K562 (cell line): Measurements from ENCODE around the gene C19orf85. TPM values are rescaled to one million over a fixed set of nuclear protein-coding genes. Genes with fewer than 3 reads are reported as not detected.
A peak's percentile ranks its signal among the peaks of the same experiment; 100 is the strongest.

Source experiments
- ATAC-seq: fragments of 200-7000 bp; cut with Tn5 transposase; 3 replicates; pipeline ENCODE4 v1.9.1; 2020; ENCODE audit warnings: moderate library complexity
- BruUV-seq: library from RNA; stranded (reverse); fragments of 400-500 nt; replicated peaks from 2 replicates; lab custom pipeline; 2021; lab: Mats Ljungman, UMichigan
- CTCF ChIA-PET: fragments of 300-600 bp; formaldehyde crosslinking; extraction: SDS; loops from one replicate; lab custom pipeline; 2021; ENCODE audit warnings: low intra/inter-chr PET ratio; lab: Yijun Ruan, JAX
- POLR2A ChIA-PET: fragments of 300-600, 350-650 bp; sonication (Branson Sonifier 250); formaldehyde crosslinking; extraction: SDS; loops from one replicate; lab custom pipeline; 2021; ENCODE audit warnings: antibody characterized with exemption, inconsistent platforms; lab: Yijun Ruan, JAX
- DNase-seq, 4 experiments: peaks; one replicate each; pipeline versions ENCODE4 v3.0.0 to v3.0.0-alpha.2; 2011 to 2018; ENCODE audit warnings: low spot score in 3 of 4, mixed read lengths in 3 of 4; ENCODE audit errors: extremely low read depth in 1 of 4
- FAIRE-seq: peaks from 2 replicates; lab custom pipeline; 2011; peaks lifted over from hg19 to GRCh38; lab: Jason Lieb, UNC
- H2AFZ ChIP-seq: 2 replicates; pipeline ENCODE4 v1.6.0; 2011; ENCODE audit warnings: low read depth, low read length, control low read depth, inconsistent platforms
- H3K27ac ChIP-seq: fragments of 200-600 bp; 3 replicates; pipeline ENCODE4 v1.8.0; 2011; ENCODE audit warnings: low read depth, mild to moderate bottlenecking, control low read depth, inconsistent platforms, low read length, moderate library complexity, mixed read lengths; ENCODE audit errors: extremely low read depth
- H3K27me3 ChIP-seq, 2 experiments: fragments of 300-600 bp in 1 of 2; 2 replicates in 1 of 2; 3 replicates in 1 of 2; pipeline versions ENCODE4 v1.6.0 to v1.8.0; 2011; ENCODE audit warnings: inconsistent platforms in 2 of 2, low read length in 2 of 2, mild to moderate bottlenecking in 1 of 2, mixed read lengths in 1 of 2, moderate library complexity in 1 of 2; ENCODE audit not compliant: control insufficient read depth in 2 of 2, insufficient read depth in 2 of 2
- H3K36me3 ChIP-seq: fragments of 300-600 bp; 3 replicates; pipeline ENCODE4 v1.8.0; 2011; ENCODE audit warnings: mild to moderate bottlenecking, low read length, inconsistent platforms; ENCODE audit not compliant: control insufficient read depth, insufficient read depth
- H3K4me1 ChIP-seq, 2 experiments: fragments of 200-600 bp in 1 of 2; replicated peaks in 1 of 2; 2 replicates in 1 of 2; 3 replicates in 1 of 2; pipeline versions ENCODE4 v1.5.1 to v1.8.0; 2011; ENCODE audit warnings: inconsistent platforms in 2 of 2, low read length in 2 of 2, mild to moderate bottlenecking in 1 of 2, mixed read lengths in 1 of 2, moderate library complexity in 1 of 2; ENCODE audit not compliant: control insufficient read depth in 2 of 2, insufficient read depth in 2 of 2
- H3K4me2 ChIP-seq: 2 replicates; pipeline ENCODE4 v1.6.1; 2011; ENCODE audit warnings: low read length, control low read depth, inconsistent platforms, mixed read lengths; ENCODE audit not compliant: insufficient read depth
- H3K4me3 ChIP-seq: fragments of 200-600 bp; sonication (generic), shearing (Covaris generic); 2 replicates; pipeline ENCODE4 v1.5.1; 2016; ENCODE audit warnings: control low read depth, inconsistent platforms
- H3K79me2 ChIP-seq: fragments of 200-600 bp; 3 replicates; pipeline ENCODE4 v1.8.0; 2011; ENCODE audit warnings: low read length, inconsistent platforms; ENCODE audit not compliant: control insufficient read depth, insufficient read depth
- H3K9ac ChIP-seq, 2 experiments: 2 replicates each; pipeline versions ENCODE4 v1.6.0 to v1.6.1; 2011; ENCODE audit warnings: low read depth in 2 of 2, low read length in 2 of 2, control low read depth in 1 of 2, inconsistent platforms in 1 of 2, mild to moderate bottlenecking in 1 of 2, mixed read lengths in 1 of 2; ENCODE audit not compliant: insufficient read depth in 1 of 2
- H3K9me1 ChIP-seq: one replicate; pipeline ENCODE4 v1.6.0; 2011; ENCODE audit warnings: inconsistent platforms, mild to moderate bottlenecking, low read length, moderate library complexity; ENCODE audit not compliant: control insufficient read depth, insufficient read depth
- H3K9me3 ChIP-seq: replicated peaks from 2 replicates; pipeline ENCODE4 v1.5.1; 2011; ENCODE audit warnings: low read depth, low read length, inconsistent platforms; ENCODE audit not compliant: control insufficient read depth, insufficient read depth
- H4K20me1 ChIP-seq: replicated peaks from 2 replicates; pipeline ENCODE4 v1.6.1; 2011; ENCODE audit warnings: low read length, inconsistent platforms, mixed read lengths; ENCODE audit not compliant: control insufficient read depth, insufficient read depth
- EHMT2 ChIP-seq: fragments of 450-650 bp; IDR thresholded peaks from 2 replicates; pipeline ENCODE4 v1.6.1; 2018; ENCODE audit warnings: antibody characterized with exemption
- IFI16 ChIP-seq: fragments of 250-450 bp; sonication (Bioruptor Pico); IDR thresholded peaks from 2 replicates; pipeline ENCODE4 v2.1.2; 2022; ENCODE audit warnings: mild to moderate bottlenecking, inconsistent platforms
- MYC ChIP-seq, 2 experiments: fragments of 250-450 bp in 1 of 2; sonication (Bioruptor Pico) in 1 of 2; IDR thresholded peaks; 2 replicates each; pipeline versions ENCODE4 v1.5.1 to v1.6.1; 2012 to 2021; ENCODE audit warnings: low read depth in 2 of 2, borderline replicate concordance in 1 of 2, improper control_type of control experiment in 1 of 2, low read length in 1 of 2, mild to moderate bottlenecking in 1 of 2, moderate library complexity in 1 of 2
- PHF20 ChIP-seq: fragments of 450-650 bp; IDR thresholded peaks from 2 replicates; pipeline ENCODE4 v1.6.1; 2018; ENCODE audit not compliant: partially characterized antibody
- USF1 ChIP-seq: sonication (generic); formaldehyde crosslinking; IDR thresholded peaks from 2 replicates; pipeline ENCODE4 v1.9.0; 2022; ENCODE audit warnings: mild to moderate bottlenecking, missing genetic modification reagents
- ZBTB26 ChIP-seq: fragments of 450-650 bp; formaldehyde crosslinking; IDR thresholded peaks from 2 replicates; pipeline ENCODE4 v1.4.0; 2022; ENCODE audit warnings: missing genetic modification characterization
- WGBS: fragments of 100-300 bp; shearing (Covaris generic); methylation state at CpG from one replicate; pipeline ENCODE4 v1.1.6; 2016; ENCODE audit warnings: low coverage, mixed read lengths; ENCODE audit not compliant: insufficient coverage; ENCODE audit errors: missing lambda C conversion rate; 5-methylcytosine and 5-hydroxymethylcytosine counted together
- in situ Hi-C: fragments of 300-500 bp; cut with MboI; formaldehyde crosslinking; loops from 4 replicates; pipeline ENCODE4 v1.15.0; 2018; ENCODE audit warnings: inconsistent platforms, mixed read lengths
- intact Hi-C: fragments of 100-400 bp; cut with micrococcal nuclease; formaldehyde crosslinking; loops from 2 replicates; pipeline ENCODE4 v1.14.2; 2022
- polyA plus RNA-seq, 8 experiments: library from polyadenylated mRNA; depleted of rRNA in 4 of 8; stranded (reverse) in 5 of 8; unstranded in 3 of 8; fragments of >200 nt; fragmentation: Nextera tagmentation in 2 of 8; fragmentation: Illumina TruSeq in 1 of 8; extraction: Ambion mirVana in 2 of 8; extraction: Trizol in 1 of 8; gene quantifications; 2 replicates each; pipeline versions ENCODE4 v1.2.1 to v1.2.3, GENCODE V29; 2011 to 2014; ENCODE audit warnings: inconsistent platforms in 1 of 8, missing spikeins in 1 of 8
- total RNA-seq, 7 experiments: library from RNA; depleted of rRNA in 6 of 7; stranded (reverse); fragments of >200 nt in 6 of 7; fragmentation: Illumina TruSeq in 2 of 7; extraction: Trizol in 2 of 7; gene quantifications; 2 replicates each; pipeline versions ENCODE4 v1.2.1 to v1.2.3, GENCODE V29; 2011 to 2021; ENCODE audit warnings: low replicate concordance in 1 of 7
- TF ChIP-seq, protein P1 (sequence below): sonication (generic); formaldehyde crosslinking; IDR thresholded peaks from 2 replicates; pipeline ENCODE4 v1.9.0; 2022; ENCODE audit warnings: mild to moderate bottlenecking, missing genetic modification reagents

Gene C19orf85
- total and polyA plus RNA-seq, 9 of the 15 experiments (the other 6 are each of a cell fraction or from before 2014, with no cell fraction given) = not detected

DNA sequence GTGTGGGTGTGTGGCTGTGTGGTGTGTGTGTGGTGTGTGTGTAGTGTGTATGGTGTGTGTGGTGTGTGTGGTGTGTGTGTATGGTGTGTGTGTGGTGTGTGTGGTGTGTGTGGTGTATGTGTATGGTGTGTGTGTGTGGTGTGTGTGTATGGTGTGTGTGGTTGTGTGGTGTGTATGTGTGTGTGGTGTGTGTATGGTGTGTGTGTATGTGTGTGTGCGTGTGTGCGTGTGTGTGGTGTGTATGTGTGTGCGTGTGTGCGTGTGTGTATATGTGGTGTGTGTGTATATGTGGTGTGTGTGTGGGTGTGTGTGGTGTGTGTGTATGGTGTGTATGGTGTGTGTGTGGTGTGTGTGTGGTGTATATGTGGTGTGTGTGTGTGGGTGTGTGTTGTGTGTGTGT lies 29.5 kb downstream of the C19orf85 start:
- DNase-seq (no peak), ATAC-seq (no peak), FAIRE-seq (peak; percentile 94)
- Histone ChIP-seq H3K27ac (no peak overlapping the region), H3K27me3 (peaks cover 0 to 11% of the 10 kb centered on the region in 2 experiments; a peak in 2 of 5 replicates), H3K79me2 (no peaks in the 10 kb centered on the region), H4K20me1 (peaks cover 14% of the 10 kb centered on the region), H2AFZ (no peak overlapping the region), H3K9ac (no peak overlapping the region), H3K4me1 (peaks cover under 1 to 18% of the 10 kb centered on the region in 2 experiments; a peak in 4 of 5 replicates), H3K9me3 (no peaks in the 10 kb centered on the region), H3K9me1 (no peaks in the 10 kb centered on the region), H3K4me2 (no peak overlapping the region), H3K36me3 (no peaks in the 10 kb centered on the region), H3K4me3 (no peak overlapping the region)
- no peak for TF ChIP-seq MYC (IDR thresholded peaks at IDR 0.05; ENCODE audit: low read depth, low read length)
- TF ChIP-seq MYC (CRISPR knock-in tag; IDR thresholded peaks at IDR 0.05; ENCODE audit: borderline replicate concordance, low read depth) = no peak
- TF ChIP-seq, protein P1, sequence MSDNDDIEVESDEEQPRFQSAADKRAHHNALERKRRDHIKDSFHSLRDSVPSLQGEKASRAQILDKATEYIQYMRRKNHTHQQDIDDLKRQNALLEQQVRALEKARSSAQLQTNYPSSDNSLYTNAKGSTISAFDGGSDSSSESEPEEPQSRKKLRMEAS = 0 out of 2 replicates have a peak, but pooled peaks have one; percentile 25
- TF ChIP-seq USF1 (CRISPR knock-in tag) = 0 out of 2 replicates have a peak, but pooled peaks have one; percentile 28
- TF ChIP-seq EHMT2 = 0 out of 2 replicates have a peak, but pooled peaks have one; percentile 8
- 0 out of 2 replicates have a peak, but pooled peaks have one; percentile 47 for TF ChIP-seq ZBTB26 (CRISPR knock-in tag)
- no peak for TF ChIP-seq IFI16
- TF ChIP-seq PHF20 = peak; percentile 59
- no CpG with 5 or more reads among the region's 4 CpGs for WGBS
- POLR2A ChIA-PET = no interaction called here
- CTCF ChIA-PET = no interaction called here
- in situ Hi-C loops (loop anchor here (25.0 kb wide), 1 partner anchor 773 kb away; the partner anchor contains the start of gene LILRB4), intact Hi-C loops (no loop called here)
- no TSS peak for BruUV-seq
